Ishikawa (cell line): Measurements from ENCODE around the gene TMCO6.

ENCODE experiments used
- EGR1 ChIP-seq: IDR thresholded peaks from 2 replicates; pipeline ENCODE4 v1.6.1; 2012
- TAF1 ChIP-seq: IDR thresholded peaks from 2 replicates; pipeline ENCODE4 v1.6.1; 2012; ENCODE audit warnings: low read depth, mild to moderate bottlenecking
- TCF12 ChIP-seq: IDR thresholded peaks from 2 replicates; pipeline ENCODE4 v1.6.1; 2012; ENCODE audit warnings: low read depth
- YY1 ChIP-seq: IDR thresholded peaks from 2 replicates; pipeline ENCODE4 v1.6.1; 2012; ENCODE audit warnings: low read depth

- TF ChIP-seq YY1 (no peak), EGR1 (no peak), TAF1 (no peak), TCF12 (no peak)
Measured at GRCh38 chr5:140605879-140606278, 33.4 kb upstream of the TMCO6 start.
